Measurements from ENCODE around the gene ACBD6. TPM values are rescaled to one million over a fixed set of nuclear protein-coding genes. Genes with fewer than 3 reads are reported as not detected.

ACBD6 gene
- total RNA-seq, 2 donors from 2014 or later, result 44.0 to 53.5 TPM

- no peaks in the 10 kb centered on the region for H3K9me3 ChIP-seq
- H3K4me1 ChIP-seq (ENCODE audit: control insufficient read depth in 1 of 2, low read depth in 2 of 2), result no peaks in the 10 kb centered on the region
- H3K4me3 ChIP-seq, result no peak overlapping the region
- no peak for TF ChIP-seq CTCF (IDR thresholded peaks at IDR 0.05)
- DNase-seq (ENCODE audit: low spot score) (no peak), ATAC-seq (ENCODE audit: insufficient number of reproducible peaks, low FRiP score, low read depth) (no peak)
- no peak overlapping the region for H3K27ac ChIP-seq
- no peaks in the 10 kb centered on the region for H3K36me3 ChIP-seq
- no peaks in the 10 kb centered on the region for H3K27me3 ChIP-seq (replicated peaks; ENCODE audit: insufficient read depth)
These were observed 252.5 kb downstream of the ACBD6 start for GRCh38 chr1:180249725-180250498.

- no peaks in the 10 kb centered on the region for H3K4me1 ChIP-seq (ENCODE audit: control insufficient read depth in 1 of 2, low read depth in 2 of 2)
- H3K9me3 ChIP-seq, result no peaks in the 10 kb centered on the region
- no peak for DNase-seq (ENCODE audit: low spot score)
- no peak for TF ChIP-seq CTCF (IDR thresholded peaks at IDR 0.05)
- H3K27ac ChIP-seq, result no peak overlapping the region
- H3K36me3 ChIP-seq, result no peaks in the 10 kb centered on the region
- no peak overlapping the region for H3K4me3 ChIP-seq
- no peak for ATAC-seq (ENCODE audit: insufficient number of reproducible peaks, low FRiP score, low read depth)
- no peaks in the 10 kb centered on the region for H3K27me3 ChIP-seq (replicated peaks; ENCODE audit: insufficient read depth)
These were observed 253.4 kb downstream of the ACBD6 start for GRCh38 chr1:180248731-180249681.

- Histone ChIP-seq H3K9me3 (no peaks in the 10 kb centered on the region), H3K4me1 (ENCODE audit: control insufficient read depth in 1 of 2, low read depth in 2 of 2) (no peaks in the 10 kb centered on the region), H3K27ac (no peak overlapping the region), H3K4me3 (no peak overlapping the region), H3K36me3 (no peaks in the 10 kb centered on the region), H3K27me3 (replicated peaks; ENCODE audit: insufficient read depth) (no peaks in the 10 kb centered on the region)
- DNase-seq (ENCODE audit: low spot score) (no peak), ATAC-seq (ENCODE audit: insufficient number of reproducible peaks, low FRiP score, low read depth) (no peak)
- no peak for TF ChIP-seq CTCF (IDR thresholded peaks at IDR 0.05)
These were observed 254.2 kb downstream of the ACBD6 start for GRCh38 chr1:180248176-180248575.

- no peak for ATAC-seq (ENCODE audit: insufficient number of reproducible peaks, low FRiP score, low read depth)
- Histone ChIP-seq H3K4me3 (no peak overlapping the region), H3K27me3 (replicated peaks; ENCODE audit: insufficient read depth) (no peaks in the 10 kb centered on the region), H3K27ac (no peak overlapping the region), H3K36me3 (no peaks in the 10 kb centered on the region), H3K9me3 (no peaks in the 10 kb centered on the region), H3K4me1 (ENCODE audit: control insufficient read depth in 1 of 2, low read depth in 2 of 2) (no peaks in the 10 kb centered on the region)
- no peak for TF ChIP-seq CTCF (IDR thresholded peaks at IDR 0.05)
- DNase-seq (ENCODE audit: low spot score), result no peak
These were observed 254.8 kb downstream of the ACBD6 start for GRCh38 chr1:180247580-180247979.

GRCh38 chr1:180247061-180247460, 255.3 kb downstream of the ACBD6 start:
- ATAC-seq (ENCODE audit: insufficient number of reproducible peaks, low FRiP score, low read depth) (no peak), DNase-seq (ENCODE audit: low spot score) (no peak)
- TF ChIP-seq CTCF (IDR thresholded peaks at IDR 0.05), result no peak
- Histone ChIP-seq H3K27me3 (replicated peaks; ENCODE audit: insufficient read depth) (no peaks in the 10 kb centered on the region), H3K9me3 (no peaks in the 10 kb centered on the region), H3K4me3 (no peak overlapping the region), H3K27ac (no peak overlapping the region), H3K4me1 (ENCODE audit: control insufficient read depth in 1 of 2, low read depth in 2 of 2) (no peaks in the 10 kb centered on the region), H3K36me3 (no peaks in the 10 kb centered on the region)
